ENCODE data around the gene PSMA7. TPM values are rescaled to one million over a fixed set of nuclear protein-coding genes. Genes with fewer than 3 reads are reported as not detected.
A peak's percentile ranks its signal among the peaks of the same experiment; 100 is the strongest.
"Not testable (repeated sequence)": the region's sequence is repeated elsewhere in the genome, so short reads cannot be mapped to it uniquely, and the experiment has no call there.

The PSMA7 gene
- total and polyA plus RNA-seq, 11 donors, result 172 to 472 (median 233) TPM

- H3K27me3 ChIP-seq, result peaks cover 0 to 12% (median 0%) of the 10 kb centered on the region in 9 donors
- peak overlapping the region in 5 of 12 donors; percentile 9 to 99 (median 23) for H3K27ac ChIP-seq
- intact Hi-C loops (cut with DNase I), result loop anchor here in 3 of 10 donors (5.0 kb wide), 1 partner anchor 49 kb away; the partner anchor contains the start of gene TAF4 (in 3 of the 3)
- peaks cover 0 to 42% (median 23%) of the 10 kb centered on the region in 12 donors for H3K4me1 ChIP-seq
- H3K4me3 ChIP-seq, result no peak overlapping the region
- H3K9me3 ChIP-seq, result peaks cover 0 to 23% (median 2%) of the 10 kb centered on the region in 12 donors
- TF ChIP-seq CTCF (IDR thresholded peaks at IDR 0.05), result no peak
- no peak for TF ChIP-seq POLR2A (IDR thresholded peaks at IDR 0.05)
- DNase-seq, result no peak
- H3K36me3 ChIP-seq, result no peaks in the 10 kb centered on the region
- no peak for ATAC-seq
- WGBS, 4 donors, result 64 to 73% (median 69%) methylated on average over 37 to 38 of the region's 38 CpGs
Measured at GRCh38 chr20:62116558-62117361, 26.4 kb downstream of the PSMA7 start.

GRCh38 chr20:62115800-62116407 is 27.3 kb downstream of the PSMA7 start:
- not testable (repeated sequence) for ATAC-seq, DNase-seq, H3K36me3 ChIP-seq, H3K4me3 ChIP-seq, H3K27ac ChIP-seq
- Histone ChIP-seq H3K27me3 (peaks cover 0 to 12% (median 0%) of the 10 kb centered on the region in 9 donors), H3K9me3 (peaks cover 0 to 31% (median 9%) of the 10 kb centered on the region in 12 donors), H3K4me1 (peaks cover 0 to 38% (median 21%) of the 10 kb centered on the region in 12 donors)
- intact Hi-C loops (cut with DNase I), result loop anchor here in 3 of 10 donors (5.0 kb wide), 1 partner anchor 49 kb away; the partner anchor contains the start of gene TAF4 (in 3 of the 3)
- 85 to 89% (median 86%) methylated on average over 7 of the region's 7 CpGs for WGBS, 4 donors

- no peak for DNase-seq
- peaks cover 0 to 12% (median 0%) of the 10 kb centered on the region in 9 donors for H3K27me3 ChIP-seq
- H3K27ac ChIP-seq, result no peak overlapping the region
- H3K9me3 ChIP-seq, result peaks cover 0 to 40% (median 15%) of the 10 kb centered on the region in 12 donors
- ATAC-seq, result no peak
- peaks cover 0 to 29% (median 14%) of the 10 kb centered on the region in 12 donors for H3K4me1 ChIP-seq
- H3K4me3 ChIP-seq, result no peak overlapping the region
- no peaks in the 10 kb centered on the region for H3K36me3 ChIP-seq
- intact Hi-C loops (cut with DNase I), result loop anchor here in 3 of 10 donors (5.0 kb wide), 1 partner anchor 48 kb away; the partner anchor contains the start of gene TAF4 (in 3 of the 3)
- TF ChIP-seq POLR2A (IDR thresholded peaks at IDR 0.05) (no peak), CTCF (IDR thresholded peaks at IDR 0.05) (no peak)
- WGBS, 4 donors, result 45 to 74% (median 63%) methylated on average over 8 of the region's 8 CpGs
Measured at GRCh38 chr20:62114894-62115293, 28.3 kb downstream of the PSMA7 start.

GRCh38 chr20:62112368-62112767 is 30.8 kb downstream of the PSMA7 start:
- WGBS, 4 donors, result 90 to 95% (median 94%) methylated on average over 5 to 6 of the region's 6 CpGs
- no peak overlapping the region for H3K27ac ChIP-seq
- no peaks in the 10 kb centered on the region for H3K36me3 ChIP-seq
- intact Hi-C loops (cut with DNase I), result no loop called here
- H3K4me3 ChIP-seq, result no peak overlapping the region
- peaks cover 0 to 6% (median under 1%) of the 10 kb centered on the region in 12 donors for H3K4me1 ChIP-seq
- no peak for TF ChIP-seq POLR2A (IDR thresholded peaks at IDR 0.05)
- TF ChIP-seq CTCF (IDR thresholded peaks at IDR 0.05), result no peak
- no peak for ATAC-seq
- H3K27me3 ChIP-seq, result peaks cover 0 to 8% (median 0%) of the 10 kb centered on the region in 9 donors
- DNase-seq, result no peak
- peaks cover 0 to 65% (median 37%) of the 10 kb centered on the region in 12 donors for H3K9me3 ChIP-seq
